Measurements from ENCODE around the gene MUC4. TPM values are rescaled to one million over a fixed set of nuclear protein-coding genes. Genes with fewer than 3 reads are reported as not detected.

The MUC4 gene
- polyA plus RNA-seq, 3 donors = not detected

DNA sequence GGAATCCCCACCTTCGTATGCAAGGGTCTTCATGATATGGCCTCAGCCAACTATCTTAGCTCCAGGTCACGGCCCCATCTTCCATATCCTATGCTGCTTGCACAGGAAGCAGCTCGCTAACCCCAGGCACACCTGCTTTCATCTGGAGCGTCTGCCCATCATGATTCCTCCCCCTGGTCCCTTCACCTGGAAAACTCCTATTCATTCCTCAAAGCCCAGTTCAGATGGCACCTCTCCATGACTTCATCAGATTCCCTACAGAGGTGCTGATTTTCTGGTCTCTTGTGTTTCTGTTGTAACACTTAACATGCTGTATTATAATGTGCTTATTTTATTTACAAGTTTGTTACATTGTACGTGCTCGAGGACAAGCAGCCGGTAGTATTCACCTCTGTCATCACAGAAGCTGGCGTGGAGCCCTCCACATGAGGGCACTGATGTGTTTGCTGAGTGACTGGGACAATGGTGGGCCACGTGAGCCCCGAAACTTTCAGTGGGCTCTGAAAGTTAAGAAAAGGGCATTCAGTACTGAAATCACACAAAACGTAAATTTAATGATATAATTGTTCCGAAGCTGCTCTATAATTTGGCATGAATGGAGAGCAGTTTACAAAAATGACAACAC, 74.8 kb downstream of the MUC4 start:
- Histone ChIP-seq H3K79me2 (ENCODE audit: insufficient read depth, low read length) (no peaks in the 10 kb centered on the region), H3K36me3 (replicated peaks in 1 of 2; ENCODE audit: control insufficient read depth in 1 of 2, insufficient read depth in 2 of 2, low read length in 2 of 2) (no peaks in the 10 kb centered on the region)

DNA sequence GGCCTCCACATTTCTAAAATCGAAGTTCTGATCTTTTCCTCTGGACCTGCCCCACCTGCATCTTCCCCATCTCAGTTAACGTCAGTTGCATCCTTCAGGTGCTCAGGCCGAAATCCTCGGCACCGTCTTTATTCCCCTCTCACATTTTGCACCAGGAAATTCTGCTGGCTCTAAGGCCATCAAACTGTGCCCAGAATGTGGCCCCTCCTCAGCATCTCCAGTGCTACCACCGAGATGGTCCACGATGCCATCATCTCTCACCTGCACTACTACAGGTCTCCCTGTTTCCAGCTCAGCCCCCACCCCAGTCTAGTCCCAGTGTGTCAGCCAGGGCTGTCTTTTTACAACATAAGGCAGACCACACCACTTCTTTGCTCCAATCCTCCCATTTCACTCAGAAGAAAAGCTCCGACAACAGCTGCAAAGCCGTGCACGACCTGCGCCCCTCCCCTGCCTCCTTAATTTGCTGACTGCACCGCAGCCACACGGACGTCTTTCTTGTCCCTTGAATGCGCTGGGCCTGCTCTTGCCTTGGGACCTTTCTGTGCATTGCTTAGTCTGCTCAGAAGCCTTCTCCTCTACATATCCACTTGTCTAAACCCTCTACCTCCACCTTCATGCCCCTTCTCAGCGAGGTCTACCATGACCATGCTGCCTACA, 76.6 kb downstream of the MUC4 start:
- H3K27me3 ChIP-seq (ENCODE audit: control insufficient read depth in 2 of 2, insufficient read depth in 2 of 2, low read length in 2 of 2) = no peaks in the 10 kb centered on the region
- H3K4me3 Mint-ChIP-seq = no peak overlapping the region
- no peaks in the 10 kb centered on the region for H3K4me1 Mint-ChIP-seq
- no peaks in the 10 kb centered on the region for H3K36me3 ChIP-seq (replicated peaks in 1 of 2; ENCODE audit: control insufficient read depth in 1 of 2, insufficient read depth in 2 of 2, low read length in 2 of 2)
- H3K4me1 ChIP-seq (ENCODE audit: control insufficient read depth in 1 of 2, insufficient read depth in 2 of 2, low read length in 2 of 2) = peaks cover 0 to 3% of the 10 kb centered on the region in 2 donors
- H2AFZ ChIP-seq (ENCODE audit: insufficient read depth, low read depth, low read length, poor library complexity, severe bottlenecking) = no peak overlapping the region
- H3K4me2 ChIP-seq (replicated peaks; ENCODE audit: extremely low read depth, low read length, poor library complexity, severe bottlenecking) = no peak overlapping the region
- H3K4me3 ChIP-seq (replicated peaks in 1 of 3; ENCODE audit: low read depth in 2 of 3, low read length in 3 of 3) = no peak overlapping the region
- no peaks in the 10 kb centered on the region for H3K9me3 ChIP-seq (replicated peaks in 1 of 2; ENCODE audit: control insufficient read depth in 1 of 2, insufficient read depth in 1 of 2, low read length in 2 of 2)
- intact Hi-C loops (cut with micrococcal nuclease) = no loop called here
- WGBS (ENCODE audit: insufficient coverage) = 82% methylated on average over 16 of the region's 16 CpGs
- peaks cover 0 to 11% (median 3%) of the 10 kb centered on the region in 3 donors for H3K27me3 Mint-ChIP-seq (ENCODE audit: low read depth in 3 of 3)
- no peak overlapping the region for H3K9ac ChIP-seq (ENCODE audit: insufficient read depth, low read length, poor library complexity, severe bottlenecking)
- H4K20me1 ChIP-seq (ENCODE audit: insufficient read depth, low read length) = no peaks in the 10 kb centered on the region
- peaks cover 0 to 2% (median 0%) of the 10 kb centered on the region in 7 donors for H3K9me3 Mint-ChIP-seq
- H3K36me3 Mint-ChIP-seq = peaks cover 0 to 3% of the 10 kb centered on the region in 2 donors
- TF ChIP-seq, protein P1, sequence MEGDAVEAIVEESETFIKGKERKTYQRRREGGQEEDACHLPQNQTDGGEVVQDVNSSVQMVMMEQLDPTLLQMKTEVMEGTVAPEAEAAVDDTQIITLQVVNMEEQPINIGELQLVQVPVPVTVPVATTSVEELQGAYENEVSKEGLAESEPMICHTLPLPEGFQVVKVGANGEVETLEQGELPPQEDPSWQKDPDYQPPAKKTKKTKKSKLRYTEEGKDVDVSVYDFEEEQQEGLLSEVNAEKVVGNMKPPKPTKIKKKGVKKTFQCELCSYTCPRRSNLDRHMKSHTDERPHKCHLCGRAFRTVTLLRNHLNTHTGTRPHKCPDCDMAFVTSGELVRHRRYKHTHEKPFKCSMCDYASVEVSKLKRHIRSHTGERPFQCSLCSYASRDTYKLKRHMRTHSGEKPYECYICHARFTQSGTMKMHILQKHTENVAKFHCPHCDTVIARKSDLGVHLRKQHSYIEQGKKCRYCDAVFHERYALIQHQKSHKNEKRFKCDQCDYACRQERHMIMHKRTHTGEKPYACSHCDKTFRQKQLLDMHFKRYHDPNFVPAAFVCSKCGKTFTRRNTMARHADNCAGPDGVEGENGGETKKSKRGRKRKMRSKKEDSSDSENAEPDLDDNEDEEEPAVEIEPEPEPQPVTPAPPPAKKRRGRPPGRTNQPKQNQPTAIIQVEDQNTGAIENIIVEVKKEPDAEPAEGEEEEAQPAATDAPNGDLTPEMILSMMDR (IDR thresholded peaks at IDR 0.05) = no peak
- no peak for DNase-seq
- H3K79me2 ChIP-seq (ENCODE audit: insufficient read depth, low read length) = no peaks in the 10 kb centered on the region
- no peak overlapping the region for H3K27ac Mint-ChIP-seq
- no peak overlapping the region for H3K27ac ChIP-seq (ENCODE audit: low read depth in 1 of 2, low read length in 2 of 2)

More for the DNA sequence above, 74.8 kb downstream of the MUC4 start:
- intact Hi-C loops (cut with micrococcal nuclease) = no loop called here
- WGBS (ENCODE audit: insufficient coverage) = 93% methylated on average over 10 of the region's 12 CpGs
- H3K4me1 Mint-ChIP-seq = no peaks in the 10 kb centered on the region
- Histone ChIP-seq H3K9ac (ENCODE audit: insufficient read depth, low read length, poor library complexity, severe bottlenecking) (no peak overlapping the region), H3K4me1 (ENCODE audit: control insufficient read depth in 1 of 2, insufficient read depth in 2 of 2, low read length in 2 of 2) (peaks cover 0 to 3% of the 10 kb centered on the region in 2 donors), H3K27me3 (ENCODE audit: control insufficient read depth in 2 of 2, insufficient read depth in 2 of 2, low read length in 2 of 2) (no peaks in the 10 kb centered on the region), H4K20me1 (ENCODE audit: insufficient read depth, low read length) (no peaks in the 10 kb centered on the region), H3K4me3 (replicated peaks in 1 of 3; ENCODE audit: low read depth in 2 of 3, low read length in 3 of 3) (no peak overlapping the region), H2AFZ (ENCODE audit: insufficient read depth, low read depth, low read length, poor library complexity, severe bottlenecking) (no peak overlapping the region), H3K4me2 (replicated peaks; ENCODE audit: extremely low read depth, low read length, poor library complexity, severe bottlenecking) (no peak overlapping the region), H3K9me3 (replicated peaks in 1 of 2; ENCODE audit: control insufficient read depth in 1 of 2, insufficient read depth in 1 of 2, low read length in 2 of 2) (no peaks in the 10 kb centered on the region), H3K27ac (ENCODE audit: low read depth in 1 of 2, low read length in 2 of 2) (no peak overlapping the region)
- peaks cover 0 to 15% (median 5%) of the 10 kb centered on the region in 3 donors for H3K27me3 Mint-ChIP-seq (ENCODE audit: low read depth in 3 of 3)
- H3K36me3 Mint-ChIP-seq = peaks cover 0 to 3% of the 10 kb centered on the region in 2 donors
- H3K27ac Mint-ChIP-seq = peak overlapping the region in 1 of 7 donors; percentile 74
- H3K4me3 Mint-ChIP-seq = no peak overlapping the region
- TF ChIP-seq, protein P1 (IDR thresholded peaks at IDR 0.05) = no peak
- peaks cover 0 to 2% (median 0%) of the 10 kb centered on the region in 7 donors for H3K9me3 Mint-ChIP-seq
- no peak for DNase-seq

Measured in CD14-positive monocyte (primary cell).